ENCODE results near the gene LSM5. TPM values are rescaled to one million over a fixed set of nuclear protein-coding genes. Genes with fewer than 3 reads are reported as not detected.
"Not testable (repeated sequence)": the region's sequence is repeated elsewhere in the genome, so short reads cannot be mapped to it uniquely, and the experiment has no call there.

LSM5 gene
- total RNA-seq, 2 donors from 2014 or later = 15.4 to 41.6 TPM

- 92% methylated on average over 5 of the region's 5 CpGs for WGBS
- no peaks in the 10 kb centered on the region for H3K36me3 ChIP-seq
- H3K27me3 ChIP-seq (replicated peaks; ENCODE audit: insufficient read depth) = no peaks in the 10 kb centered on the region
- no peak overlapping the region for H3K27ac ChIP-seq
- intact Hi-C loops (cut with DNase I) = no loop called here
- H3K4me3 ChIP-seq = no peak overlapping the region
- H3K4me1 ChIP-seq (replicated peaks) = no peaks in the 10 kb centered on the region
- no peak for DNase-seq (ENCODE audit: low spot score)
- H3K9me3 ChIP-seq = no peaks in the 10 kb centered on the region
- TF ChIP-seq POLR2A (IDR thresholded peaks at IDR 0.05) = no peak
- no peak for TF ChIP-seq POLR2AphosphoS5 (IDR thresholded peaks at IDR 0.05)
These were observed 16.3 kb upstream of the LSM5 start for GRCh38 chr7:32506266-32507054.

GRCh38 chr7:32502728-32503127 lies 12.5 kb upstream of the LSM5 start:
- intact Hi-C loops (cut with DNase I) = no loop called here
- Histone ChIP-seq H3K4me3 (no peak overlapping the region), H3K36me3 (no peaks in the 10 kb centered on the region), H3K9me3 (no peaks in the 10 kb centered on the region), H3K27me3 (replicated peaks; ENCODE audit: insufficient read depth) (no peaks in the 10 kb centered on the region), H3K4me1 (replicated peaks) (no peaks in the 10 kb centered on the region), H3K27ac (no peak overlapping the region)
- TF ChIP-seq POLR2AphosphoS5 (IDR thresholded peaks at IDR 0.05) (no peak), POLR2A (IDR thresholded peaks at IDR 0.05) (no peak), CTCF (IDR thresholded peaks at IDR 0.05) (no peak)
- no peak for DNase-seq (ENCODE audit: low spot score)
- WGBS = 87% methylated on average over 4 of the region's 4 CpGs

- no peaks in the 10 kb centered on the region for H3K27me3 ChIP-seq (replicated peaks; ENCODE audit: insufficient read depth)
- intact Hi-C loops (cut with DNase I) = no loop called here
These were observed 11.3 kb upstream of the LSM5 start for GRCh38 chr7:32501522-32501921.

GRCh38 chr7:32500922-32501341 lies 10.8 kb upstream of the LSM5 start:
- intact Hi-C loops (cut with DNase I) = no loop called here
- H3K4me1 ChIP-seq (replicated peaks) = no peaks in the 10 kb centered on the region
- H3K4me3 ChIP-seq = no peak overlapping the region
- H3K27me3 ChIP-seq (replicated peaks; ENCODE audit: insufficient read depth) = no peaks in the 10 kb centered on the region
- TF ChIP-seq POLR2AphosphoS5 (IDR thresholded peaks at IDR 0.05) = no peak
- no peak for TF ChIP-seq POLR2A (IDR thresholded peaks at IDR 0.05)
- no peak for TF ChIP-seq CTCF (IDR thresholded peaks at IDR 0.05)
- no peak for DNase-seq (ENCODE audit: low spot score)
- WGBS = 39% methylated on average over 1 of the region's 1 CpG
- no peaks in the 10 kb centered on the region for H3K9me3 ChIP-seq
- no peaks in the 10 kb centered on the region for H3K36me3 ChIP-seq
- H3K27ac ChIP-seq = no peak overlapping the region

More at GRCh38 chr7:32501522-32501921, 11.3 kb upstream of the LSM5 start:
- no peak for DNase-seq (ENCODE audit: low spot score)
- H3K9me3 ChIP-seq = no peaks in the 10 kb centered on the region
- H3K4me1 ChIP-seq (replicated peaks) = no peaks in the 10 kb centered on the region
- no peak overlapping the region for H3K4me3 ChIP-seq
- H3K27ac ChIP-seq = no peak overlapping the region
- H3K36me3 ChIP-seq = no peaks in the 10 kb centered on the region
- 48% methylated on average over 1 of the region's 1 CpG for WGBS
- TF ChIP-seq POLR2A (IDR thresholded peaks at IDR 0.05) = no peak
- TF ChIP-seq CTCF (IDR thresholded peaks at IDR 0.05) = no peak
- no peak for TF ChIP-seq POLR2AphosphoS5 (IDR thresholded peaks at IDR 0.05)

- intact Hi-C loops (cut with DNase I) = not testable (repeated sequence)
- WGBS = 97% methylated on average over 1 of the region's 1 CpG
These were observed 10.0 kb upstream of the LSM5 start for GRCh38 chr7:32500216-32500615.

GRCh38 chr7:32499755-32500154 lies 9.6 kb upstream of the LSM5 start:
- H3K9me3 ChIP-seq; H3K4me1 ChIP-seq (replicated peaks); H3K36me3 ChIP-seq; DNase-seq (ENCODE audit: low spot score); H3K27ac ChIP-seq; intact Hi-C loops (cut with DNase I); H3K4me3 ChIP-seq; H3K27me3 ChIP-seq (replicated peaks; ENCODE audit: insufficient read depth): not testable (repeated sequence)
- WGBS = 92% methylated on average over 2 of the region's 2 CpGs

More at GRCh38 chr7:32500216-32500615, 10.0 kb upstream of the LSM5 start:
- not testable (repeated sequence) for H3K4me3 ChIP-seq; H3K27me3 ChIP-seq (replicated peaks; ENCODE audit: insufficient read depth); H3K4me1 ChIP-seq (replicated peaks); H3K27ac ChIP-seq; DNase-seq (ENCODE audit: low spot score); H3K9me3 ChIP-seq; H3K36me3 ChIP-seq

All from prostate gland (tissue), 2 donors.